Sigmoid colon (tissue), 4 donors: ENCODE measurements around the gene TOMM20L.

Experiments
- CTCF ChIP-seq, 4 experiments: fragments of 450-650 bp in 3 of 4; fragments of 200-600 bp in 1 of 4; IDR thresholded peaks; one replicate each; pipeline ENCODE4 v1.5.1; 2016 to 2019; ENCODE audit warnings: antibody characterized with exemption in 4 of 4, mild to moderate bottlenecking in 3 of 4, moderate library complexity in 2 of 4
- POLR2AphosphoS5 ChIP-seq, 4 donors: sonication (generic); formaldehyde crosslinking; IDR thresholded peaks; one replicate each; pipeline ENCODE4 v1.6.1; 2017; ENCODE audit warnings: antibody characterized with exemption in 4 of 4

GRCh38 chr14:58390830-58391229, 4.9 kb upstream of the TOMM20L start:
- TF ChIP-seq CTCF (IDR thresholded peaks at IDR 0.05) (no peak), POLR2AphosphoS5 (IDR thresholded peaks at IDR 0.05) (no peak)
